KMS-11 (cell line): ENCODE data around the gene TREX2.

Experiments
- H2AFZ ChIP-seq: fragments of 200-600 bp; sonication (generic); 2 replicates; pipeline ENCODE4 v1.6.1; 2016; ENCODE audit warnings: antibody characterized with exemption, mixed run types, low read depth
- H3K27ac ChIP-seq: fragments of 200-600 bp; sonication (generic); 2 replicates; pipeline ENCODE4 v1.6.1; 2016; ENCODE audit warnings: mild to moderate bottlenecking, mixed run types
- H3K27me3 ChIP-seq: fragments of 200-600 bp; sonication (generic); 2 replicates; pipeline ENCODE4 v1.6.1; 2017; ENCODE audit warnings: mild to moderate bottlenecking, low read depth, mixed run types, moderate library complexity; ENCODE audit not compliant: insufficient read depth
- H3K36me3 ChIP-seq: fragments of 200-600 bp; sonication (generic); 2 replicates; pipeline ENCODE4 v1.6.1; 2017; ENCODE audit warnings: mild to moderate bottlenecking, mixed run types; ENCODE audit not compliant: insufficient read depth
- H3K4me1 ChIP-seq: fragments of 200-600 bp; sonication (generic); 2 replicates; pipeline ENCODE4 v1.6.1; 2016; ENCODE audit warnings: mild to moderate bottlenecking, low read depth, mixed run types; ENCODE audit not compliant: poor library complexity, severe bottlenecking
- H3K4me2 ChIP-seq: fragments of 200-600 bp; sonication (generic); 2 replicates; pipeline ENCODE4 v1.7.0; 2016; ENCODE audit warnings: mild to moderate bottlenecking, mixed run types
- H3K4me3 ChIP-seq: fragments of 200-600 bp; sonication (generic); IDR thresholded peaks from 2 replicates; pipeline ENCODE4 v1.6.1; 2017; ENCODE audit warnings: low read depth, low read length, mixed read lengths; ENCODE audit not compliant: insufficient read depth
- H3K79me2 ChIP-seq: fragments of 200-600 bp; sonication (generic); 2 replicates; pipeline ENCODE4 v1.6.1; 2016; ENCODE audit warnings: low read depth, mixed run types; ENCODE audit not compliant: insufficient read depth
- H3K9ac ChIP-seq: fragments of 200-600 bp; sonication (generic); 2 replicates; pipeline ENCODE4 v1.6.1; 2016; ENCODE audit warnings: mild to moderate bottlenecking, mixed run types
- H4K20me1 ChIP-seq: fragments of 200-600 bp; sonication (generic); 2 replicates; pipeline ENCODE4 v1.6.1; 2016; ENCODE audit warnings: mild to moderate bottlenecking, mixed run types; ENCODE audit not compliant: insufficient read depth
- TF ChIP-seq, protein P1 (sequence below): fragments of 200-600 bp; sonication (generic); conservative IDR thresholded peaks from 2 replicates; pipeline ENCODE4 v1.6.1; 2017; ENCODE audit warnings: low read depth, mild to moderate bottlenecking, antibody characterized with exemption, low read length, moderate library complexity, mixed read lengths

TREX2 gene

DNA sequence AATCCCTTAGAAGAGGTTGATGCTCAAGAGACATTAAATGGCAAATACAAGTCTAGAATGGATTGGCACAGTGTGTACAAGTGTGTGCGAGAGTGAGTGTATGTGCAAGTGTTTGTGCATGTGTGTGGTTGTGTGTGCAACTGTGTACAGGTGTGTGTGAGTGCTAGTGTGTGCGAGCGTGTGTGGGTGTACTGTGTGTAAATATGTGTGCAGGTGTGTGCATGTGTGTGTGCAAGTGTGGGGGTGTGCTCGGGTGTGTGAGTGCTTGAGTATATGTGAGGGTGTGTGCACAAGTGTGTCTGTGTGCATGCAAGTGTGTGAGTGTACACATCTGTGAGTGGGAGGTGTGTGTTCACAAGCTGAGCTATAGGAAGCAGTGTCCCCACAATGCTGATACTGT is 5.9 kb downstream of the TREX2 start:
- Histone ChIP-seq H3K27me3 (no peaks in the 10 kb centered on the region), H3K4me2 (no peak overlapping the region), H3K9ac (no peak overlapping the region), H4K20me1 (no peaks in the 10 kb centered on the region), H3K4me3 (no peak overlapping the region), H3K36me3 (no peaks in the 10 kb centered on the region), H2AFZ (no peak overlapping the region), H3K27ac (no peak overlapping the region), H3K4me1 (no peaks in the 10 kb centered on the region), H3K79me2 (no peaks in the 10 kb centered on the region)
- TF ChIP-seq, protein P1, sequence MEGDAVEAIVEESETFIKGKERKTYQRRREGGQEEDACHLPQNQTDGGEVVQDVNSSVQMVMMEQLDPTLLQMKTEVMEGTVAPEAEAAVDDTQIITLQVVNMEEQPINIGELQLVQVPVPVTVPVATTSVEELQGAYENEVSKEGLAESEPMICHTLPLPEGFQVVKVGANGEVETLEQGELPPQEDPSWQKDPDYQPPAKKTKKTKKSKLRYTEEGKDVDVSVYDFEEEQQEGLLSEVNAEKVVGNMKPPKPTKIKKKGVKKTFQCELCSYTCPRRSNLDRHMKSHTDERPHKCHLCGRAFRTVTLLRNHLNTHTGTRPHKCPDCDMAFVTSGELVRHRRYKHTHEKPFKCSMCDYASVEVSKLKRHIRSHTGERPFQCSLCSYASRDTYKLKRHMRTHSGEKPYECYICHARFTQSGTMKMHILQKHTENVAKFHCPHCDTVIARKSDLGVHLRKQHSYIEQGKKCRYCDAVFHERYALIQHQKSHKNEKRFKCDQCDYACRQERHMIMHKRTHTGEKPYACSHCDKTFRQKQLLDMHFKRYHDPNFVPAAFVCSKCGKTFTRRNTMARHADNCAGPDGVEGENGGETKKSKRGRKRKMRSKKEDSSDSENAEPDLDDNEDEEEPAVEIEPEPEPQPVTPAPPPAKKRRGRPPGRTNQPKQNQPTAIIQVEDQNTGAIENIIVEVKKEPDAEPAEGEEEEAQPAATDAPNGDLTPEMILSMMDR: no peak

DNA sequence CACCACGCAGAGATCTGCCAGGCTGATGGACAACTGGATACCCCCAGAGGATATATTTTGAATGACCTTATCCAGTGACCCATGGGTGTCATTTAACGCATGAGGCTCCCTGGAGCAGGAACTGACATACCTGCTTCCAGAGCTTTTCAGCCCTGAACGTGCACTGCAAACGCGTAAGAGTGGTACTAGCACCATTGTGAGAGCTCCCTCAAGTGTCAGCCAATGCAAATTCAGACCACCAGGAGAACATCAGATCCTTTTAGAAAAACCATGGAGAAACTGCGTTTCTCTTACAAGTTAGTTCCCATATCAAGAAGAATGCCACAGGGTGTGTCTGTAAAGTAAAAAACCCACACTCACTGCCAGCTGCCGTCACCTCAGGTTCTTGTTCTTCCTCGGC is 7.3 kb downstream of the TREX2 start:
- H3K79me2 ChIP-seq: no peaks in the 10 kb centered on the region
- no peak overlapping the region for H3K4me3 ChIP-seq
- H3K27me3 ChIP-seq: no peaks in the 10 kb centered on the region
- TF ChIP-seq, protein P1: no peak
- H3K36me3 ChIP-seq: no peaks in the 10 kb centered on the region
- H2AFZ ChIP-seq: no peak overlapping the region
- H3K4me2 ChIP-seq: no peak overlapping the region
- H4K20me1 ChIP-seq: no peaks in the 10 kb centered on the region
- H3K9ac ChIP-seq: no peak overlapping the region
- H3K27ac ChIP-seq: no peak overlapping the region
- H3K4me1 ChIP-seq: no peaks in the 10 kb centered on the region

DNA sequence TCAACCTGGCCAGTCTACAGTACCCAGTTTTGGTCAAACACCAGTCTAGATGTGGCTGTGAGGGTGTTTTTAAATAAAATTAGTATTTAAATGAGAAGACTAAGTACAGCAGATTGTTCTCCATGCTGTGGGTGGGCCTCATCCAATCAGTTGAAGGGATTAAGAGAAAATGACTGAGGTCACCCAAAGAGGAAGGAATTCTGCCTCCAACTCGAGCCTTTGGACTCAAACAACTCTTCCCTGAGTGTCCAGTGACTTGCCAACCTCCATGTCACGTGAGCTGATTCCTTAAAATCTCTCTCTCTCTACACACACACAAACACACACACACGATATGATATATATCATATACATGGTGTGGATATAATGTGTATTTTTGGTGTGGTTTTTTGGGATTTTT is 10.0 kb downstream of the TREX2 start:
- no peak overlapping the region for H3K9ac ChIP-seq
- no peak overlapping the region for H2AFZ ChIP-seq
- no peak overlapping the region for H3K27ac ChIP-seq
- TF ChIP-seq, protein P1: no peak
- H3K36me3 ChIP-seq: no peaks in the 10 kb centered on the region
- H4K20me1 ChIP-seq: no peaks in the 10 kb centered on the region
- no peaks in the 10 kb centered on the region for H3K27me3 ChIP-seq
- H3K4me2 ChIP-seq: no peak overlapping the region
- no peak overlapping the region for H3K4me3 ChIP-seq
- H3K4me1 ChIP-seq: no peaks in the 10 kb centered on the region
- no peaks in the 10 kb centered on the region for H3K79me2 ChIP-seq

DNA sequence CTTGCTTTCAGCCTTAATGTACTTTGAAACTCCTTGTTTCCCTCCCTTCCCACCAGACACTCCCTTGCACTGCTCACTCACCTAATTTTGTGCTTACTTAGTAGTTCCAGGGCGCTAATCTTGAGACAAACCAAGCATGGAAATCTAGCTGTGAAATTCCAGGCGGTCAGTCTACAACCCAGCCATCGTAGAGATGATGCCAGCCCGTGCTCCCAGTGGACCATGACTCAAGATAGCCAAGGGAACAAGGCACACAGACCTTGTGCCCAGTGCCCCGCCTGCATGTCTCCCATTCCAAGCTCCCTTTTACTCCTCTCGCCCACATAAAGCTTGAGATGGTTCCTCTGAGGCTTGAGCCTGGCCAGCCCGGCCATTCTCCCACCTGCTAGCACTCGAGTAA is 11.1 kb downstream of the TREX2 start:
- H3K4me3 ChIP-seq: no peak overlapping the region
- no peaks in the 10 kb centered on the region for H3K27me3 ChIP-seq
- no peak overlapping the region for H3K9ac ChIP-seq

More for the DNA sequence above, 11.1 kb downstream of the TREX2 start:
- Histone ChIP-seq H3K4me1 (no peaks in the 10 kb centered on the region), H3K27ac (no peak overlapping the region), H4K20me1 (no peaks in the 10 kb centered on the region), H3K4me2 (no peak overlapping the region), H2AFZ (no peak overlapping the region), H3K79me2 (no peaks in the 10 kb centered on the region), H3K36me3 (no peaks in the 10 kb centered on the region)
- TF ChIP-seq, protein P1: no peak
